Measurements from ENCODE around the gene TANC1.
A peak's percentile ranks its signal among the peaks of the same experiment; 100 is the strongest.

TANC1 gene

GRCh38 chr2:159066541-159067156, 98.2 kb downstream of the TANC1 start:
- no peak for DNase-seq

GRCh38 chr2:159067971-159068370, 99.5 kb downstream of the TANC1 start:
- DNase-seq, result no peak

GRCh38 chr2:159069229-159069628, 100.8 kb downstream of the TANC1 start:
- no peak for DNase-seq

GRCh38 chr2:159070235-159070634, 101.8 kb downstream of the TANC1 start:
- no peak for DNase-seq

GRCh38 chr2:159071190-159071915, 102.9 kb downstream of the TANC1 start:
- DNase-seq, result no peak

GRCh38 chr2:159072795-159073194, 104.4 kb downstream of the TANC1 start:
- no peak for DNase-seq

GRCh38 chr2:159073256-159073655, 104.8 kb downstream of the TANC1 start:
- no peak for DNase-seq

- no peak for DNase-seq
These were observed 106.2 kb downstream of the TANC1 start for GRCh38 chr2:159074605-159075004.

- DNase-seq, result no peak
These were observed 107.3 kb downstream of the TANC1 start for GRCh38 chr2:159075727-159076126.

- DNase-seq, result no peak
These were observed 107.8 kb downstream of the TANC1 start for GRCh38 chr2:159076241-159076640.

- no peak for DNase-seq
These were observed 109.4 kb downstream of the TANC1 start for GRCh38 chr2:159077869-159078268.

- DNase-seq, result no peak
These were observed 110.0 kb downstream of the TANC1 start for GRCh38 chr2:159078443-159078842.

GRCh38 chr2:159080641-159081040, 112.2 kb downstream of the TANC1 start:
- no peak for DNase-seq

GRCh38 chr2:159082119-159082518, 113.7 kb downstream of the TANC1 start:
- no peak for DNase-seq

GRCh38 chr2:159084384-159085370, 116.2 kb downstream of the TANC1 start:
- DNase-seq, result no peak

GRCh38 chr2:159086342-159086741, 117.9 kb downstream of the TANC1 start:
- DNase-seq, result peak; percentile 57

GRCh38 chr2:159086826-159087225, 118.4 kb downstream of the TANC1 start:
- DNase-seq, result no peak

GRCh38 chr2:159088906-159089305, 120.5 kb downstream of the TANC1 start:
- peak; percentile 38 for DNase-seq

GRCh38 chr2:159089543-159089942, 121.1 kb downstream of the TANC1 start:
- no peak for DNase-seq

- DNase-seq, result no peak
These were observed 122.2 kb downstream of the TANC1 start for GRCh38 chr2:159090514-159091201.

GRCh38 chr2:159091381-159091780, 122.9 kb downstream of the TANC1 start:
- no peak for DNase-seq

GRCh38 chr2:159091976-159092375, 123.5 kb downstream of the TANC1 start:
- peak; percentile 52 for DNase-seq

- no peak for DNase-seq
These were observed 125.1 kb downstream of the TANC1 start for GRCh38 chr2:159093497-159093896.
